ENCODE results near the gene GABRB2.

Gene GABRB2

DNA sequence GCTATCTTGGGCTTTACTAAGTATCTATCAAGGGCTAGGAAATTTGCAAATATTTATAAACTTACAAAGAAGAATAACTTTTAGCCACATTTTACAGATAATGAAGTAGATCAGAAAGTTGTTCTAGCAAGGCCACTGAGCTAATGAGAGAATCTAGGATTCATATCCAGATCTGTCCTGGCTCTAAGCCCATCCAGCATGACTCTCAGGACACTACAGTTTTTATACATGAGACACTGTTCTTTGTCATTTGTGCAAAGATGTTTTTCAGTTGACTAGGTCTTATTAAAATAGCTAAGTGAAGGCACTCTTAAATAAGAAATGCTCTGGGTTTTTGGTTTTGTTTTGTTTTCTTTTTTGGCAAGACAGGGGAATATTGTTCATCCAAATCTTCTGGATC lies 273.1 kb downstream of the GABRB2 start:
- no peak overlapping the region for H2AFZ ChIP-seq (ENCODE audit: low read depth, low read length)
- H3K36me3 ChIP-seq (ENCODE audit: insufficient read depth, low read length) = no peaks in the 10 kb centered on the region
- peaks cover 2% of the 10 kb centered on the region for H3K9me3 ChIP-seq (ENCODE audit: insufficient read depth, low read length, severe bottlenecking)
- no peak overlapping the region for H3K9ac ChIP-seq (ENCODE audit: low read depth, low read length)
- H3K79me2 ChIP-seq (ENCODE audit: insufficient read depth, low read length) = no peaks in the 10 kb centered on the region
- DNase-seq (no peak), ATAC-seq (ENCODE audit: insufficient read depth, low read depth) (no peak)
- H3K27ac ChIP-seq (ENCODE audit: low read length) = no peak overlapping the region
- TF ChIP-seq, protein P1, sequence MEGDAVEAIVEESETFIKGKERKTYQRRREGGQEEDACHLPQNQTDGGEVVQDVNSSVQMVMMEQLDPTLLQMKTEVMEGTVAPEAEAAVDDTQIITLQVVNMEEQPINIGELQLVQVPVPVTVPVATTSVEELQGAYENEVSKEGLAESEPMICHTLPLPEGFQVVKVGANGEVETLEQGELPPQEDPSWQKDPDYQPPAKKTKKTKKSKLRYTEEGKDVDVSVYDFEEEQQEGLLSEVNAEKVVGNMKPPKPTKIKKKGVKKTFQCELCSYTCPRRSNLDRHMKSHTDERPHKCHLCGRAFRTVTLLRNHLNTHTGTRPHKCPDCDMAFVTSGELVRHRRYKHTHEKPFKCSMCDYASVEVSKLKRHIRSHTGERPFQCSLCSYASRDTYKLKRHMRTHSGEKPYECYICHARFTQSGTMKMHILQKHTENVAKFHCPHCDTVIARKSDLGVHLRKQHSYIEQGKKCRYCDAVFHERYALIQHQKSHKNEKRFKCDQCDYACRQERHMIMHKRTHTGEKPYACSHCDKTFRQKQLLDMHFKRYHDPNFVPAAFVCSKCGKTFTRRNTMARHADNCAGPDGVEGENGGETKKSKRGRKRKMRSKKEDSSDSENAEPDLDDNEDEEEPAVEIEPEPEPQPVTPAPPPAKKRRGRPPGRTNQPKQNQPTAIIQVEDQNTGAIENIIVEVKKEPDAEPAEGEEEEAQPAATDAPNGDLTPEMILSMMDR (IDR thresholded peaks at IDR 0.05; ENCODE audit: borderline replicate concordance, extremely low read depth, low read length, poor library complexity, severe bottlenecking) = no peak
- TF ChIP-seq EZH2 (IDR thresholded peaks at IDR 0.05; ENCODE audit: borderline replicate concordance, low read depth, low read length, severe bottlenecking) = no peak
- no peak overlapping the region for H3K4me3 ChIP-seq (ENCODE audit: low read depth in 1 of 2, low read length in 2 of 2)
- no peaks in the 10 kb centered on the region for H3K4me1 ChIP-seq (ENCODE audit: insufficient read depth, low read length)
- H3K27me3 ChIP-seq (ENCODE audit: insufficient read depth, low read length, poor library complexity) = no peaks in the 10 kb centered on the region
- H3K4me2 ChIP-seq (ENCODE audit: insufficient read depth, low read length) = no peak overlapping the region
- H4K20me1 ChIP-seq (ENCODE audit: insufficient read depth, low read length) = no peaks in the 10 kb centered on the region

DNA sequence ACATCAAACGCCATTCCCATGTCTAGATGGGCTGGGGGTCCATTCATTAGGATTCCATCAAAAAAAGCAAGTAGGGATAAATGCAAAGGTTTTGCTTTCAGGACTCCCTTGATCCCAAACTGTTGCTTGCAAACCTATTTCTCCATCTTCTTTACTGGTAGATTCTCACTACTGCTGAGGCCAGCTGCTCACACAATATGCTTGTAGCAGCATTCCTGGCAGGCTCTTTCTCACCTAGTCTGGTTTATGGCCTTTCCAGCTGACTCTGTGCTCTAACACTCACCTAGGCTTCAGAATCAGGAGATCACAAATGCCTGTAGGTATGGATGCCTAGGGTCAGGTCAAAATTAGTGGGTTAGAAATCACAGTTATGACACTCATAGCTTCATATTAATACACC lies 274.7 kb downstream of the GABRB2 start:
- DNase-seq (no peak), ATAC-seq (ENCODE audit: insufficient read depth, low read depth) (no peak)
- TF ChIP-seq, protein P1 (IDR thresholded peaks at IDR 0.05; ENCODE audit: borderline replicate concordance, extremely low read depth, low read length, poor library complexity, severe bottlenecking) = no peak
- TF ChIP-seq EZH2 (IDR thresholded peaks at IDR 0.05; ENCODE audit: borderline replicate concordance, low read depth, low read length, severe bottlenecking) = no peak
- Histone ChIP-seq H4K20me1 (ENCODE audit: insufficient read depth, low read length) (no peaks in the 10 kb centered on the region), H3K36me3 (ENCODE audit: insufficient read depth, low read length) (no peaks in the 10 kb centered on the region), H3K27ac (ENCODE audit: low read length) (no peak overlapping the region), H3K9ac (ENCODE audit: low read depth, low read length) (no peak overlapping the region), H3K27me3 (ENCODE audit: insufficient read depth, low read length, poor library complexity) (no peaks in the 10 kb centered on the region), H3K4me2 (ENCODE audit: insufficient read depth, low read length) (no peak overlapping the region), H3K9me3 (ENCODE audit: insufficient read depth, low read length, severe bottlenecking) (peaks cover 2% of the 10 kb centered on the region), H3K4me3 (ENCODE audit: low read depth in 1 of 2, low read length in 2 of 2) (no peak overlapping the region), H2AFZ (ENCODE audit: low read depth, low read length) (no peak overlapping the region), H3K79me2 (ENCODE audit: insufficient read depth, low read length) (no peaks in the 10 kb centered on the region), H3K4me1 (ENCODE audit: insufficient read depth, low read length) (no peaks in the 10 kb centered on the region)

DNA sequence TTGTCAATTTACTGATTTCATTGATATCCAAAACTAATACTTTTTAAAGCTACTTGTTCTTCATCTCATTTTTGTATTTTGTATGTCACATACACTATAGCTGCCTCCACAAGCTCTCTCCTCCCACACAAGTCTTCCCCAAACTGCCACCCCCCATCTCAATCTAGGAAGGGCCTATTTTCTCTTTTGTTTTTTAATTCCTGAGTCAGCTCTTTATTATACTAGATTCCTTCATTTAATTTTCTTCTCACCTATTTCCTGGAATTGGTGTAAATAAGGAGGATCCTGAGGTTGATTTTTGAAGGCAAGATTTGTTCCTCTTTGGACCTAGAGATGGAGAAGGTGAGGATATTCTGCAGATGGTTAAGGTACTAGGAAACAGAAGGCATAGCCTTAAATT lies 277.4 kb downstream of the GABRB2 start:
- Histone ChIP-seq H2AFZ (ENCODE audit: low read depth, low read length) (no peak overlapping the region), H3K4me3 (ENCODE audit: low read depth in 1 of 2, low read length in 2 of 2) (no peak overlapping the region), H3K9me3 (ENCODE audit: insufficient read depth, low read length, severe bottlenecking) (peaks cover 2% of the 10 kb centered on the region), H3K27me3 (ENCODE audit: insufficient read depth, low read length, poor library complexity) (no peaks in the 10 kb centered on the region), H3K9ac (ENCODE audit: low read depth, low read length) (no peak overlapping the region), H3K79me2 (ENCODE audit: insufficient read depth, low read length) (no peaks in the 10 kb centered on the region), H3K4me2 (ENCODE audit: insufficient read depth, low read length) (no peak overlapping the region), H3K4me1 (ENCODE audit: insufficient read depth, low read length) (no peaks in the 10 kb centered on the region), H3K27ac (ENCODE audit: low read length) (no peak overlapping the region), H4K20me1 (ENCODE audit: insufficient read depth, low read length) (no peaks in the 10 kb centered on the region), H3K36me3 (ENCODE audit: insufficient read depth, low read length) (no peaks in the 10 kb centered on the region)
- ATAC-seq (ENCODE audit: insufficient read depth, low read depth) = no peak
- no peak for DNase-seq
- TF ChIP-seq, protein P1 (IDR thresholded peaks at IDR 0.05; ENCODE audit: borderline replicate concordance, extremely low read depth, low read length, poor library complexity, severe bottlenecking) = no peak
- TF ChIP-seq EZH2 (IDR thresholded peaks at IDR 0.05; ENCODE audit: borderline replicate concordance, low read depth, low read length, severe bottlenecking) = no peak

DNA sequence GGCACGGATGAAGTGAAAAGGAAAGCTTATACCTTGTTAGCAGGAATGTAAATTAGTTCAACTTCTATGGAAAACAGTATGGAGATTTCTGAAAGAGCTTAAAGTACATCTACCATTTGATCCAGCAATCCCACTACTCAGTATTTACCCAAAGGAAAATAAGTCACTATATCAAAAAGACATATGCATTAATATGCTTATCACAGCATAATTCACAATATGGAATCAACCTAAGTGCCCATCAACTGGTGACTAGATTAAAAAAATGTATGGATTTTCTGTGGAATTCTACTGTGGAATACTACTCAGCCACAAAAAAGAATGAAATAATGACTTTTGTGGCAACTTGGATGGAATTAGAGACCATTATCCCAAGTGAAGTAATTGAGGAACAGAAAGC lies 279.6 kb downstream of the GABRB2 start:
- no peak for ATAC-seq (ENCODE audit: insufficient read depth, low read depth)
- no peak overlapping the region for H3K4me2 ChIP-seq (ENCODE audit: insufficient read depth, low read length)
- peaks cover 2% of the 10 kb centered on the region for H3K9me3 ChIP-seq (ENCODE audit: insufficient read depth, low read length, severe bottlenecking)
- DNase-seq = no peak
- no peak overlapping the region for H3K27ac ChIP-seq (ENCODE audit: low read length)
- H3K79me2 ChIP-seq (ENCODE audit: insufficient read depth, low read length) = no peaks in the 10 kb centered on the region
- H3K36me3 ChIP-seq (ENCODE audit: insufficient read depth, low read length) = no peaks in the 10 kb centered on the region
- no peak overlapping the region for H3K9ac ChIP-seq (ENCODE audit: low read depth, low read length)
- no peaks in the 10 kb centered on the region for H3K27me3 ChIP-seq (ENCODE audit: insufficient read depth, low read length, poor library complexity)
- H4K20me1 ChIP-seq (ENCODE audit: insufficient read depth, low read length) = no peaks in the 10 kb centered on the region
- H3K4me1 ChIP-seq (ENCODE audit: insufficient read depth, low read length) = no peaks in the 10 kb centered on the region
- TF ChIP-seq, protein P1 (IDR thresholded peaks at IDR 0.05; ENCODE audit: borderline replicate concordance, extremely low read depth, low read length, poor library complexity, severe bottlenecking) = no peak
- TF ChIP-seq EZH2 (IDR thresholded peaks at IDR 0.05; ENCODE audit: borderline replicate concordance, low read depth, low read length, severe bottlenecking) = no peak
- no peak overlapping the region for H2AFZ ChIP-seq (ENCODE audit: low read depth, low read length)
- no peak overlapping the region for H3K4me3 ChIP-seq (ENCODE audit: low read depth in 1 of 2, low read length in 2 of 2)
